Measurements from ENCODE around the gene DMBT1. TPM values are rescaled to one million over a fixed set of nuclear protein-coding genes. Genes with fewer than 3 reads are reported as not detected.

Gene DMBT1
- not detected for polyA plus RNA-seq (2013, experiment 1 of 2)
- polyA plus RNA-seq (2013, experiment 2 of 2), result not detected

DNA sequence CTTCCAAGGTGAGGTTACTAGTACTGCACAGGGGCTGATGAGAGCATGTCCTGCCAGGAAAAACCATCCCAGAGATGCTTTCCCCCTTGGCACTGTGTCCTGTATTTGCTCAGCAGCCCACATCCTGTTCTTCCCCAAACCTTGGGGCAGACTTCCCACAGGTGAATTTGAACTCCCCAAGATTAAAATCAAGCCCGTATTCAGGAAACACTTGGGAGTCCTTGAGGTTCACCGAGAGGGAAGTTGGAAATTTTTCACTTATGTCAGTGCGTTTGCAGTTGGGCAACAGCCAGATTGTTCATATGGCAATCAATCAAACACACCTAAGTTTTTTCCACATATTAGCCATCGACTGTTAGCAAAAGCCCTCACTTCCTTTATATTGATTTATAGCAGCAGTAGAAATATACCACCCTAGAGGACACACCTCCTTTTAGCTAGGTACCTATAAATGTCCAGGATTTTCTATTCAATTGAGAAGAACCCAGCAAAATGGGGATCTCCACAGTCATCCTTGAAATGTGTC, at the start of gene DMBT1:
TSS of gene DMBT1 (plus strand) at position 476 of the 526 bp plus-strand sequence. CDS start at position 493, 17 bp downstream.
- Histone ChIP-seq H2AK5ac (ENCODE audit: low read depth, low read length) (no peak within 1 kb of the TSS), H3K4me3 (ENCODE audit: low read length in 2 of 2) (no peak within 1 kb of the TSS), H3K18ac (ENCODE audit: low read length) (no peak within 1 kb of the TSS), H2BK12ac (ENCODE audit: low read length) (no peak within 1 kb of the TSS), H3K79me1 (ENCODE audit: low read depth, low read length) (no peaks in the 10 kb centered on the region), H4K8ac (ENCODE audit: low read depth, low read length) (no peak within 1 kb of the TSS), H3K4ac (ENCODE audit: low read length) (no peak within 1 kb of the TSS), H2BK5ac (ENCODE audit: low read length) (no peak within 1 kb of the TSS), H3K9ac (ENCODE audit: low read depth, low read length, poor library complexity) (no peak within 1 kb of the TSS), H3K9me3 (replicated peaks in 1 of 2; ENCODE audit: control insufficient read depth in 2 of 2, insufficient read depth in 1 of 2, low read depth in 1 of 2, low read length in 2 of 2) (no peaks in the 10 kb centered on the region), H3K4me2 (ENCODE audit: insufficient read depth, low read length, poor library complexity, severe bottlenecking) (no peak within 1 kb of the TSS), H2AFZ (ENCODE audit: low read length) (no peak within 1 kb of the TSS), H3K36me3 (replicated peaks in 1 of 2; ENCODE audit: control insufficient read depth in 2 of 2, insufficient read depth in 2 of 2, low read length in 2 of 2) (no peaks in the 10 kb centered on the region), H3K4me1 (ENCODE audit: control insufficient read depth in 2 of 2, insufficient read depth in 1 of 2, low read depth in 1 of 2, low read length in 2 of 2) (peaks cover 0 to 3% of the 10 kb centered on the region in 2 donors), H2BK120ac (ENCODE audit: low read depth, low read length) (no peak within 1 kb of the TSS), H3K27ac (replicated peaks; ENCODE audit: low read length) (no peak within 1 kb of the TSS), H3K27me3 (ENCODE audit: control insufficient read depth in 3 of 3, insufficient read depth in 3 of 3, low read depth in 1 of 3, low read length in 3 of 3) (peaks cover 0 to 49% (median 0%) of the 10 kb centered on the region in 3 experiments), H3K14ac (ENCODE audit: low read length) (no peak within 1 kb of the TSS), H4K91ac (ENCODE audit: low read depth, low read length, poor library complexity) (no peak within 1 kb of the TSS), H2BK15ac (ENCODE audit: low read length) (no peak within 1 kb of the TSS), H3K23ac (ENCODE audit: low read depth, low read length, poor library complexity) (no peak within 1 kb of the TSS)
- WGBS, 2 donors (ENCODE audit: extremely low coverage in 2 of 2, insufficient read length in 2 of 2, insufficient replicate concordance in 1 of 2), result no CpG with 5 or more reads among the region's 4 CpGs
- no peak for DNase-seq (ENCODE audit: low spot score)

DNA sequence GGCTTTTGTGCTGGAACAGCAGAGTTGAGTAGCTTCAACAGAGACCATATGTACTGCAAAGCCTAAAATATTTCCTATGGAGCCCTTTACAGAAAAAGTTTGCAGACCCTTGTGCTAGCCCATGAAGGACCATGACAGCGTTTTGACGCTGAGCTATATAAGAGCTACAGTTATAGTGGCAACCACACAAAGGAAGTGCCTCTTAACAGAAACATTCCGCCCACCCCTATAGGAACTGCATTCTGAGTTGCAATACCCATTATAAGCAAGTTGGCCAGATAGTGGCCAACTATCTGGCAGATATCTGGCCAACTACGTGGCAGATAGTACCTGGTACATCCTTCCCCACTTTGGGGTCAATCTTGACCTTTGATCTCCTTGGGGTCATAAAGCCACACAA, 47.5 kb upstream of the DMBT1 start:
- no peak overlapping the region for H4K8ac ChIP-seq (ENCODE audit: low read depth, low read length)
- no peak for DNase-seq (ENCODE audit: low spot score)
- no peak overlapping the region for H2BK15ac ChIP-seq (ENCODE audit: low read length)
- H3K23ac ChIP-seq (ENCODE audit: low read depth, low read length, poor library complexity), result no peak overlapping the region
- peaks cover 0 to 5% of the 10 kb centered on the region in 2 donors for H3K36me3 ChIP-seq (replicated peaks in 1 of 2; ENCODE audit: control insufficient read depth in 2 of 2, insufficient read depth in 2 of 2, low read length in 2 of 2)
- H3K4me3 ChIP-seq (ENCODE audit: low read length in 2 of 2), result no peak overlapping the region
- H3K4me1 ChIP-seq (ENCODE audit: control insufficient read depth in 2 of 2, insufficient read depth in 1 of 2, low read depth in 1 of 2, low read length in 2 of 2), result peaks cover 0 to 5% of the 10 kb centered on the region in 2 donors
- H3K79me1 ChIP-seq (ENCODE audit: low read depth, low read length), result no peaks in the 10 kb centered on the region
- no peak overlapping the region for H2BK120ac ChIP-seq (ENCODE audit: low read depth, low read length)
- no peaks in the 10 kb centered on the region for H3K27me3 ChIP-seq (ENCODE audit: control insufficient read depth in 3 of 3, insufficient read depth in 3 of 3, low read depth in 1 of 3, low read length in 3 of 3)
- no peak overlapping the region for H2AK5ac ChIP-seq (ENCODE audit: low read depth, low read length)
- H3K27ac ChIP-seq (replicated peaks; ENCODE audit: low read length), result no peak overlapping the region
- H2BK12ac ChIP-seq (ENCODE audit: low read length), result no peak overlapping the region
- no peak overlapping the region for H3K4ac ChIP-seq (ENCODE audit: low read length)
- no peaks in the 10 kb centered on the region for H3K9me3 ChIP-seq (replicated peaks in 1 of 2; ENCODE audit: control insufficient read depth in 2 of 2, insufficient read depth in 1 of 2, low read depth in 1 of 2, low read length in 2 of 2)
- no peak overlapping the region for H4K91ac ChIP-seq (ENCODE audit: low read depth, low read length, poor library complexity)
- WGBS, 2 donors (ENCODE audit: extremely low coverage in 2 of 2, insufficient read length in 2 of 2, insufficient replicate concordance in 1 of 2), result no CpG with 5 or more reads among the region's 4 CpGs
- H2BK5ac ChIP-seq (ENCODE audit: low read length), result no peak overlapping the region
- no peak overlapping the region for H3K9ac ChIP-seq (ENCODE audit: low read depth, low read length, poor library complexity)
- no peak overlapping the region for H2AFZ ChIP-seq (ENCODE audit: low read length)
- no peak overlapping the region for H3K18ac ChIP-seq (ENCODE audit: low read length)
- H3K4me2 ChIP-seq (ENCODE audit: insufficient read depth, low read length, poor library complexity, severe bottlenecking), result no peak overlapping the region
- H3K14ac ChIP-seq (ENCODE audit: low read length), result no peak overlapping the region

GRCh38 chr10:122514045-122514840, 46.3 kb upstream of the DMBT1 start:
- no CpG with 5 or more reads among the region's 22 CpGs for WGBS, 2 donors (ENCODE audit: extremely low coverage in 2 of 2, insufficient read length in 2 of 2, insufficient replicate concordance in 1 of 2)
- no peak overlapping the region for H3K23ac ChIP-seq (ENCODE audit: low read depth, low read length, poor library complexity)
- H3K4ac ChIP-seq (ENCODE audit: low read length), result no peak overlapping the region
- H2BK15ac ChIP-seq (ENCODE audit: low read length), result no peak overlapping the region
- H3K14ac ChIP-seq (ENCODE audit: low read length), result no peak overlapping the region
- no peaks in the 10 kb centered on the region for H3K9me3 ChIP-seq (replicated peaks in 1 of 2; ENCODE audit: control insufficient read depth in 2 of 2, insufficient read depth in 1 of 2, low read depth in 1 of 2, low read length in 2 of 2)
- no peak for DNase-seq (ENCODE audit: low spot score)
- no peak overlapping the region for H4K8ac ChIP-seq (ENCODE audit: low read depth, low read length)
- no peak overlapping the region for H2AFZ ChIP-seq (ENCODE audit: low read length)
- no peaks in the 10 kb centered on the region for H3K27me3 ChIP-seq (ENCODE audit: control insufficient read depth in 3 of 3, insufficient read depth in 3 of 3, low read depth in 1 of 3, low read length in 3 of 3)
- H3K4me2 ChIP-seq (ENCODE audit: insufficient read depth, low read length, poor library complexity, severe bottlenecking), result no peak overlapping the region
- peaks cover 0 to 5% of the 10 kb centered on the region in 2 donors for H3K36me3 ChIP-seq (replicated peaks in 1 of 2; ENCODE audit: control insufficient read depth in 2 of 2, insufficient read depth in 2 of 2, low read length in 2 of 2)
- no peak overlapping the region for H3K4me3 ChIP-seq (ENCODE audit: low read length in 2 of 2)
- no peak overlapping the region for H2AK5ac ChIP-seq (ENCODE audit: low read depth, low read length)
- H2BK5ac ChIP-seq (ENCODE audit: low read length), result no peak overlapping the region
- no peak overlapping the region for H4K91ac ChIP-seq (ENCODE audit: low read depth, low read length, poor library complexity)
- no peak overlapping the region for H3K9ac ChIP-seq (ENCODE audit: low read depth, low read length, poor library complexity)
- H2BK12ac ChIP-seq (ENCODE audit: low read length), result no peak overlapping the region
- H3K4me1 ChIP-seq (ENCODE audit: control insufficient read depth in 2 of 2, insufficient read depth in 1 of 2, low read depth in 1 of 2, low read length in 2 of 2), result peaks cover 0 to 8% of the 10 kb centered on the region in 2 donors
- H2BK120ac ChIP-seq (ENCODE audit: low read depth, low read length), result no peak overlapping the region
- no peak overlapping the region for H3K18ac ChIP-seq (ENCODE audit: low read length)
- no peaks in the 10 kb centered on the region for H3K79me1 ChIP-seq (ENCODE audit: low read depth, low read length)
- H3K27ac ChIP-seq (replicated peaks; ENCODE audit: low read length), result no peak overlapping the region

DNA sequence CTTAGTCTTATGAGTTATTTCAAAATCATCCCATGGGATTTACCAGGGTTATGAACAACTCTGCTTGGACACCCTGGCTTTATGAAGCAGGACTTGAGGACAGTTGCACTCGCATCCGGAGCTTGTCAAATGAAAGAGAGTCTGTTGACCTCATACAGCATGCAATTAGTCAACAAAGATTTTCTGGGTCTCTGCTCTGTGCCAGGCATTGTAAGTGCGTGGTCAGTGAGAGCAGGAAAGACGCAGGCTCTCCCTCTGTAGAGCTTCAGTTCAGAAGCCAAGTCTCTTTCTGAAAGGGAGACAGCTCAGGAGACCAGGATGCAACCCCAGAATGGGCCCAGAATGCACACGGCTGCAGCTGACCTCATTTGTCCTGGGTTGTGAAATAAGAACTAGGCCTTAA, 45.5 kb upstream of the DMBT1 start:
- H3K27ac ChIP-seq (replicated peaks; ENCODE audit: low read length), result no peak overlapping the region
- H2BK5ac ChIP-seq (ENCODE audit: low read length), result no peak overlapping the region
- no peak overlapping the region for H2BK12ac ChIP-seq (ENCODE audit: low read length)
- DNase-seq (ENCODE audit: low spot score), result no peak
- no peak overlapping the region for H3K4ac ChIP-seq (ENCODE audit: low read length)
- H2AK5ac ChIP-seq (ENCODE audit: low read depth, low read length), result no peak overlapping the region
- H3K36me3 ChIP-seq (replicated peaks in 1 of 2; ENCODE audit: control insufficient read depth in 2 of 2, insufficient read depth in 2 of 2, low read length in 2 of 2), result peaks cover 0 to 5% of the 10 kb centered on the region in 2 donors
- no peak overlapping the region for H3K18ac ChIP-seq (ENCODE audit: low read length)
- no peak overlapping the region for H3K9ac ChIP-seq (ENCODE audit: low read depth, low read length, poor library complexity)
- no peaks in the 10 kb centered on the region for H3K9me3 ChIP-seq (replicated peaks in 1 of 2; ENCODE audit: control insufficient read depth in 2 of 2, insufficient read depth in 1 of 2, low read depth in 1 of 2, low read length in 2 of 2)
- H3K14ac ChIP-seq (ENCODE audit: low read length), result no peak overlapping the region
- no CpG with 5 or more reads among the region's 5 CpGs for WGBS, 2 donors (ENCODE audit: extremely low coverage in 2 of 2, insufficient read length in 2 of 2, insufficient replicate concordance in 1 of 2)
- H3K23ac ChIP-seq (ENCODE audit: low read depth, low read length, poor library complexity), result no peak overlapping the region
- H3K27me3 ChIP-seq (ENCODE audit: control insufficient read depth in 3 of 3, insufficient read depth in 3 of 3, low read depth in 1 of 3, low read length in 3 of 3), result no peaks in the 10 kb centered on the region
- no peak overlapping the region for H4K91ac ChIP-seq (ENCODE audit: low read depth, low read length, poor library complexity)
- peaks cover 0 to 9% of the 10 kb centered on the region in 2 donors for H3K4me1 ChIP-seq (ENCODE audit: control insufficient read depth in 2 of 2, insufficient read depth in 1 of 2, low read depth in 1 of 2, low read length in 2 of 2)
- no peak overlapping the region for H2AFZ ChIP-seq (ENCODE audit: low read length)
- no peak overlapping the region for H2BK120ac ChIP-seq (ENCODE audit: low read depth, low read length)
- no peak overlapping the region for H3K4me3 ChIP-seq (ENCODE audit: low read length in 2 of 2)
- no peak overlapping the region for H4K8ac ChIP-seq (ENCODE audit: low read depth, low read length)
- no peak overlapping the region for H2BK15ac ChIP-seq (ENCODE audit: low read length)
- no peak overlapping the region for H3K4me2 ChIP-seq (ENCODE audit: insufficient read depth, low read length, poor library complexity, severe bottlenecking)
- H3K79me1 ChIP-seq (ENCODE audit: low read depth, low read length), result no peaks in the 10 kb centered on the region
